NCI-H146 treated with DMSO at 0.1 percent for 48 hours (cell line): Measurements from ENCODE around the gene BAAT.
"Not testable (repeated sequence)": the region's sequence is repeated elsewhere in the genome, so short reads cannot be mapped to it uniquely, and the experiment has no call there.

Experiments used
- DNase-seq: peaks from one replicate; lab custom pipeline; 2025; ENCODE audit not compliant: unreplicated experiment; lab: John Stamatoyannopoulos, UW

Gene BAAT

DNA sequence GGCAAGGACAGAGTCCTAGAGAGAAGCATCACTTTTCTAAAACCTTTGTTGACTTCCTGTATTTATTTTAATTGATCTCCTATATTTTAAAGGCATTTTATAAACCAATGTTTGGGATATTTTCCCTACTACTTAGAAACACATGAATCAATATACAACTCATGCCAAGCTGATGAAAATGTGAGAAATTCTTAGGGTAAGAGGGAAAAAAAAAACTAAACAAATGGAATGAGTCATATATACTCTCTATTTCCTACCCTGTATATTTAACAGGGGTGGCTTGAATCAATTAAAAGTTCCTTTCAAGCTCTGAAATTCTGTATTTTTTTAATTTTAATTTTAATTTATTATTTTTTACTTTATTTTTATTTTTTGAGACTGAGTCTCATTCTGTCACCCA, 19.6 kb downstream of the BAAT start:
- no peak for DNase-seq

DNA sequence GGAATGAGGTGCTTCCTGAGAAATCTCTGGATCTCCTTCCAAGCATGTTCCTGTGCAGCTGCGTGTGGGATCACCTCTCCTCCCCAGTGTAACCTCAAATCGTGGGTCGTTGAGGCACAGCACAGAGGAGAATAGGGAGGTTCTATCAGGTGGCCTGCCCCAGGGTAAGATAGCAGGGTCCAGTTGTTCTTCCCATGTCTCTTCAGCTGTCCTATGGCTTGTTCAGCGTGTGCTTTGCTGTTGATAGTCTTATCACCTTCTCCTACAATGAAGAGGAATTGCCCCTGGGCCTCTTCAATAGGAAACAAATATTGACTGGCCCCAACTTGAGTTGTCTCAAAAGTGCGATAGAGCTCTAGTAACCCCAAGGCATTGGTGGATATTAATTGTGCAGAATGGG, 22.4 kb downstream of the BAAT start:
- no peak for DNase-seq

DNA sequence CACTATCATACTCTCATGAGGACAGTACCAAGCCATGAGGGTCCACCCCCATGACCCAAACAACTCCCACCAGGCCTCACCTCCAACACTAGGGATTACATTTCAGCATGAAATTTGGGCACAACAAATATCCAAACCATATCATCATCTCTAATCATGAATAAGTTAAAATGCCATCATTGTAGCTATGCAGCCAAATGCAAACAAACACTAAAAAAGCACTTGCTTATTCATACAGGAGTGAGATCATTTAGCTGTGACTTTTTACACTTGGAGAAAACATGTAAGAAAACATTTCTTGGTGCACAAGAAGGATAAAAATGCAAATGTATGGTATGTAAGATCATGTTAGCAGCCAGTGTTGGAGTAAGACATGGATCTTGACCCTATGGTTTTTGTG, 24.2 kb downstream of the BAAT start:
- no peak for DNase-seq

DNA sequence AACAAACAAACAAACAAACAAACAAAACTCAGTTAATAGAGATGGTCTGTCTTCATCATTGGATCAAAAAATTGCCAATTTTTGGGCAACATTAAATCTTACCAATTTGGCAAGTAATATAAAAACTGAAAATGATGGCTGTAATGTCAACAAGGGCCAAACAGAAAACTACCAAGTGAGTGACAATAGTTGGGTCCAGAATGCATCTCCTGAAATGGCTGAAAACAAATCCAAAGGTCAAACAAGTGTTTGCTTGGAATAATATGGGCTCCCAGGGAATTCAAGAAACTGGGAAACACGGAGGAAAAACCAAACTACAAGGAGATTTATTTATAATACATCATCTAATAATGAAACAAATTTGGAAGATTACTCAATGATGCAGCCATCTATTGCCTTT, 25.1 kb downstream of the BAAT start:
- no peak for DNase-seq

DNA sequence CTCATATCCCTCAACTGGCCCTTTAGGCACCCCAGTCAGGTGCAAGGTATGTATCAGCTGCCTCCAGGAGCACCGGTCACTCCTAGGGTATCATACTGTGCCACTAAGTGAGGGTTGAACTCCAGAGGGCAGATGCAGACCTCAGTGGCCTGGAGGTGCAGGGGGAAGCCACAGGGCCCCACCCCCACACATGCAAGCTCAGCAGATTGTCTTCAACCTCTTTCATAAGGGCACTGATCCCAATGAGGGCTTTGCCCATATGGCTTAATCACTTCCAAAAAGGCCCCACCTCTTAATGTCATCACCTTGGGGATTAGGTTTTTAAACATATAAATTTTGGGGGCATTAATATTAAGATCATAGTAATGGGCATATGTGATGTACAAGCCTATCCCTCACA, 28.2 kb downstream of the BAAT start:
- no peak for DNase-seq

DNA sequence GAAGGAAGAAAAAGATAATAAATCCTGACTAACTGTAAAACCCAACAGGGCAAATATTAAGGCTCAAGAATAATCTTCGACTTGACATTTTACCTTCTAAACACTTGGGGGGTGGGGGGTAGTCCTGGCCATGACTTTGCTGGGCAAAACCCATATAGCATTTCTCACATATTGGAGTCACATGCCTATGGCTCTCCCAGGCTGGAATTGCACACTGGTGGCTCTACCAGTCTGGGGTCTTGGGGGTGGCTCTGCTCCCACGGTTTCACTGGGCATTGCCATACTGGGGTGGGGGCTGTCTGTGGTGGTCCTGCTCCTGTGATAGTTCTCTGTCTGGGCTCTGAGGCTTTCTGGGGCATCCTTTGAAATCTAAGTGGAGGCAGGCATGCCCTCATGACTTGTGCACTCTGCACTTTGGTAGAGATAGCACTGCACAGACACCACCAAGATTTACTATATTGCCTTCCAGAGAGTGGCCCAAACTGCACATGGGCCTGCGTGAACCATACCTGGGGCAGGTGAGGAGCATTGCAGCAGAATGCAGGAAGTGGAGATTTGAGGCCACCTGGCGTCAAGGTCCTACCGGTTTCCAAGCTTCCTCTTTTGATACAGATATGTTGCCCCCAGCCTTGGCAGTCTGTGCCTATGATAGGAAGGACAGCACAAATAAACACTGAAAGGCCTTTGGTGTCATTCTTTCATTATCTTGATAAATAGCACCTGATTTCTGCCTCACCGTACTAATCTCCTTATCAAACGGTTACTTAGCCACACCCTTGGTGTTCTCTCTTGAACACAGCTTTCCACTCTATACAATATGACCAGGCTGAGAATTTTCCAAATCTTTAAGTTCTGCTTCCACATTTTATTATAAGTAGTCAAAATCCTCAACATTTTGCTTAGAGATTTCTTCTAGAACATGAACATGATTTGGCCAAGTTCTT, 29.8 kb downstream of the BAAT start:
- no peak for DNase-seq

DNA sequence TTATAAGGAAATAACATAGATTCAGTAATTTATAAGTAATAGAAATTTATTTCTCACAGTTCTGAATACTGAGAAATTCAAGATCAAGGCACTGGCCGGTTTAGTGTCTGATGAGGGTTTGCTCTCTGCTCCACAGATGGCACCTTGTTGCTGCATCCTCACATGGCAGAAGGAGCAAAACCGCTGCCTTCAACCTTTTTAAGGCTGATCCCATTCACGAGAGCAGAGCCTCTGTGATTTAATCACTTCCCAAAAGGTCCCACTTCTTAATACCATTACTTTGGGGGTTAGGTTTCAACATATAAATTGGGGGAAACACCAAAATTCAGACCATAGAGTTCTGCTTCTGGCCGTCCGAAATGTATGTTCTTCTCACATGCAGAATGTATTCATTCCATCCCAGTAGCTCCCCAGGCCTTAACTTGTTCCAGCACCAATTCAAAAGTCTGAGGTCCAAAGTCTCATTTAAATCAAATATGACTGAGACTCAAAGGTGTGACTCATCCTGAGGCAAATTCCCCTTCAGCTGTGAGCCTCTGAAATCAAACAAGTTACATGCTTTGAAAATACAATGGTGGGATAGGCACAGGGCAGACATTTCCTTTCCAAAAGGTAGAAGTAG, 30.6 kb downstream of the BAAT start:
- DNase-seq = no peak

DNA sequence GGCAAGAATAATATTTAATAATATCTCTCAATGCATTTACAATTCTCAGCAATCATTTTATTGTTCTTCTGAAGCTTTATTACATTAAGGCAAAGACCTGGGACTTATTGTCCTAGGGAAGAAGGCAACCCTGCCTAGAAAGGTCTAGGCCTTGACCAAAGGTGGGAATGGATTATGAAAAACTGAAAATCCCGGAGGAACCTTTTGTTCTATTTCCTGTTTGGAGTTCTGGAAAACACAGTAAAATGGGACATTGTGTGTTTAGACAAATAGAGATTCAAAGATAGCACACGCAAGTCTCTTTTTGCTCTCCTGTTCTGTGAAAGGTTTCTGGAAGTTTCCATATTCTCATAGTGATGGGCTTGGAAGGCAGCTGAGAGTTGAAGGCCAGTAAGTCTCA, 31.1 kb downstream of the BAAT start:
- DNase-seq = no peak

DNA sequence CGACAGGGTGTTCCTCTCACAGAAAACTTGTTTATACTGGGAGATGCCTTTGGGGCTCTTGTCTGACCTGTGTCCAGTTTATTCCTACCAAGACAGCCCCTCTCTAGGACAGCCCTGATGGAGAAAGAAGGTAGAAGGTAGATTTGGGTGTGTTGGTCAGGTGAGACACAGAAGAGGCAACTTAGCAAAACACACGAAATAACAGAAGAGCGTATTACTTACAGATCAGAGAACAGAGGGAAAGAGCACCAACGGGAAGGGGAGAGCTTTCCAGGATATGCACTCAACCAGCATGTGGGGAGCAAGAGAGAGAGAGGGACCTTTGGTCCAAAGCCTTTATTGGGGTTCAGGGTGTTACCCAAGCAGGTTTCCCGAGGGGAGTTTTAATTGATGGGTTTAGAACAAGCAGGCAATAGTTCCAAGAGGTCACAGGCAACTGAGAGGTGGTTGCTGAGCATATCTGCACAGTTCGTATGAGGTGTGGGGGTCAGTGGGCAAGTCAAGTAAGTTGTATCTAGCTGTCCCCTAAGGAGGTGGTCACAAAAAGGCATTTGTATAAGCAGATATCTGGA, 31.8 kb downstream of the BAAT start:
- no peak for DNase-seq

DNA sequence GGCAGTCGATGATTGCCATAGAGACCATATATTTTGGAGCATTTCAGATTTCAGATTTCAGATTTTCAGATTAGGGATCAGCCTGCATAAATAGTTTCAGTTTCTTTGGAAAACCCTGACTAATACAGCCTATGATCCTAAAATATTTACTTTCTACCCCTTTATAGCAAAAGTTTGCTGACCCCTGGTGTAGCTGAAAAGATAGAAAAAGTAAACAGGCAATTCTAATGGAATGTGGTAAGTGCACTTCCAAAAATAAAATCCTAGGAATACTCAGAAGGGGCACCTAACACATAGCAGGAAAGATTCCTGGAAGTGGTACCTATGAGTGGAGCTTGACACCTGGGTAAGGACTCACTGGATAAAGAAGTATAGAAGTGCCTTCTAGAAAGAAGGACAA, 34.5 kb downstream of the BAAT start:
- DNase-seq = no peak

DNA sequence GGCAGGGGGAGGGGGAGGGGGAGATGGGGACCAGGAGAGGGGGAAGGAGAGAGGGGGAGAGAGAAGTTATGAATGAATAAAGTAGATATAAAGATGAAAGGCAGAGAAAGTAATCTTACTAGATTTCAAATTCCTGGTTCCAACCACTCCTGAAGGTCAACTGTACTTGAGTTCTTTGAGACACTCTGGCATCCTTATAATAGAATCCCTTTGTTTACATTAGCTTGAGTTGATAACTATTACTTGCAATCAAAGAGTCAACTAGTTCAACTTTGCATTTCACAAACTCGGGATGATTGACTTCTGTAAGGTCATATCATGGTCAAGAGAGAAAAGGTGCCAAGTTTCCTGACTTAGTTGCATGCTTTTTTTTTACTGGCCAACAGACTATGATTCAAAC, 42.2 kb downstream of the BAAT start:
- no peak for DNase-seq

DNA sequence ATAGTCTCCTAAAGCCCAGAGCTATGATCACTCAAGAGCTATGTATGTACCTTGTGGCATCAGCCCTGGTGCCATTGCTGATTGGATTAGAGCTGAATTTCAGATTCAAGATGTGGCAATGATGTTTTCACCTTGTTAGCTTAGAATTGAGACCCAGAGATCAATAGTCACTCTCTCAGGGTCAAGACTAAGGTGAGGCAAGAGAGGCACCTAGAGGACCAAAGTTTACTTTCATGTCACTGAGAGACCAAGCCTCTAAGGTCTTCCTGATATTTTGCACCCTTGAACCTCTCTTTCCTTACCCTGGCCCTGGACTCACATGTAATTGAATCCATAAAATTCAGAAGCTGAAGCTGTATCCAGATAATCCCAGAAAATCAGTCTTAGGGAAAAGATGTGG, 42.8 kb downstream of the BAAT start:
- DNase-seq = no peak

DNA sequence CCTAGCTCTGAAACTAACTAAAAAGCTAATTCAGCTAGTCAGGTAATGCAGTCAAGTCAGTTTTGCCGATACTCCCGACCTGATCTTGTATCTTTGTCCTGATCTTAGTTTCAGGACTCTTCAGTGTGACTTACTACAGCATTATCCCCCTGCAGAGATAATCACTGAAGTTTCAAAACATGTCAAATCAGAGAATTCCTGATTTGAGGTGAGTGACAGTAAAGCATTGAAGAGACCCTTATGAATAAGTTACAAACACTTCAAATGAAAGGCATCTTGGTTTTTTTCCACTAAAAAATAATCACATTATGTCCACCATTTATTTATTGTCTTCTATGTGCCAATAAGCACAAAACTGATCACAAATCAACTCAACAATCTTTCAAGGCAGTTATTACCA, 47.6 kb downstream of the BAAT start:
- no peak for DNase-seq

DNA sequence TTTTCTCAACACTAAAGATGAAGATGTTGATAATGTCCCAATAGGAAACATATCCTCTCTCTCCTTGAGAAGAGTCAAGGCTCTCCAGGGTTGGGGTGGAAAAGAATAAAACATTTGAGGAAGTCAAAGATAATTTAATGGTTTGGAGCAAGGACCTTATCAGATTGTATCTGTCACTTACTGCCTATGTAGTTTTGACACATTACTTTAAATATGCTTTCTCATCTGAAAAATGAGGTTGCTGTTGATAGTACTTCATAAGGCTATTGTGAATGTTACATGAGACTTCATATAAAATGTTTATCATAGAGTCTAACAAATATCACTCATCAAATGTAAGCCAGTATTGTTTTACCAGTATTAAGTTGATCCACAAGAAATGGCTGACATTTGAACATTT, 48.7 kb downstream of the BAAT start:
- DNase-seq = no peak

DNA sequence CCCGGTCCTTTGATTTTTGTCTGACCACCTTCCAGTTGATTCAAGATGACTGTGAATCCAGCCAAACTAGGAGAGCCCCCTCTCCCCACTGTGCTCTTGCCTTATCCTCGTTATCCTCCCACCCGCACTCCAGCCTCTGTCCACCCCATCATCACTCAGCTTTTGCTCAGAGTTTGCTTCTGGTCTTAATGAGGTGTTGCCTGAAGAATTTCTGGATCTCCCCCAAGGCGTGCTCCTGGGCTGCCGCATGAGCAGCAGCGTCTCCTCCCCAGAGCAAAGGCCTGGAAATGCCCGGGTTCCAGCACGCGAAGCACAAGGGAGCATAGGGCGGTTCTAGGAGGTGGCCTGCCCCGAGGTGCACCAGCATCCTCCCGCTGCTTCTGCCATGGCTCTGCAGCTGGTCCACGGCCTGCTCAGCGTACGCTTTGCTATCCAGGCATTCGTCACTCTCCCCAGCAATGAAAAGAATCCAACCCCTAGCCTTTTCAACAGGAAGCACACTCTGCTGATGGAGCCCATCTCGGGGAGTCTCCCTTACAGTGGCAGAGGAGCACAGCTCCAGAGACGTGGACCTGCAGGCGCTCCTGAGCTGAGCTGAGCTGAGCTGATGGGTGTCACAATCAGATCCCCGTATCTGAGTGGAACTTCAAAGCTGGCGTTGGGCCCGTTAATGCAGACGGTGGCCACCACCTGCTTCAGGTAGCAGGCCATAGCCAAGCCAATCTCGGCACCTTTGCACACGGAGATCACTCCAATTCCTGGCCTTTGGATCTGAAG, 50.7 kb downstream of the BAAT start:
- no peak for DNase-seq

DNA sequence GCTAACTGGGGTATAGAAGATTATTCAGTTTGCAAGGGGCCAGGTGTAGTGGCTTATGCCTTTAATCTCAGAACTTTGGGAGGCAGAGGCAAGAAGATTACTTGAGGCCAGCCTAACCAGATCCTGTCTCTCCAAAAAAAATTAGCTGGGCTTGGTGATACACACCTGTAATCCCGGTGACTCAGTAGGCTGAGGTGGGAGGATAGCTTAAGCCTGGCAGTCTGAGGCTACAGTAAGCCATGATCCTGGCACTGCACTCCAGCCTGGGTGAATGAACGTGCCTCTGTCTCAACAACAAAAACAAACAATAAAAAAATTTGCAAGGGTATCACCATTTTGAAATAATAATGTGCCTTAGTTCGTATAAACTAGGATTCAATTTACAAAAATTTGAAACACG, 51.3 kb downstream of the BAAT start:
- no peak for DNase-seq

DNA sequence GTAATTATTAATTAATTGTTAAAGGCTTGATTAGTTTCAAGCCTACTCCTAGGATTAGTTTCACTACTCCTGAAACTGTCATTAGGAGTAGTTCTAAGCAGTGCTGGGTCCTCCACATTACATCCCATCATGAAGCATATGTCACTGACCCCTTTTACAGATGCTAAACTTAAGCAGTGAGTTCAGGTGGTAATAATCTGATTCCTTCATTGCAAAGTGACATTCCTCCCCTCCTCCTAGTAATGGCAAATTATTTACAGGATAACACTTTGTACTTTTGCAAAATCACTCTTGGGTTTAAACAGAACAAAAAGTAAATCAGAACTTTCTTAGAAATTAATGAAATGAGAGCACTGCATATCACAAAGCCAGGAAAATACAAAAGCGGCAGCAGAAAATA, 52.4 kb downstream of the BAAT start:
- no peak for DNase-seq

DNA sequence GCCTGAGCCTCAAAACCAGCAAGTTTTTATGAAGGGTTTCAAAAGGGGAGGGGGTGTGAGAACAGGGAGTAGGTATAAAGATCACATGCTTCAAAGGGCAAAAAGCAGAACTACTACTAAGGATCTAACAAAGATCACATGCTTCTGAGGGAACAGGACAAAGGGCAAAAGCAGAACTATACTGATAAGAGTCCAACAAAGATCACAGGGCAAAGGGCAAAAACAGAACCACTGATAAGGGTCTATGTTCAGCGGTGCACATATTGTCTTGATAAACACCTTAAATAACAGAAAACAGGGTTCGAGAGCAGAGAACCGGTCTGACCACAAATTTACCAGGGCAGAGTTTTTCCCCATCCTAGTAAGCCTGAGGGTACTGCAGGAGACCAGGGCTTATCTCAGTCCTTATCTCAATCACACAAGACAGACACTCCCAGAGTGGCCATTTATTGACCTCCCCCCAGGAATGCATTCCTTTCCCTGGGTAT, 57.3 kb downstream of the BAAT start:
- DNase-seq = not testable (repeated sequence)

DNA sequence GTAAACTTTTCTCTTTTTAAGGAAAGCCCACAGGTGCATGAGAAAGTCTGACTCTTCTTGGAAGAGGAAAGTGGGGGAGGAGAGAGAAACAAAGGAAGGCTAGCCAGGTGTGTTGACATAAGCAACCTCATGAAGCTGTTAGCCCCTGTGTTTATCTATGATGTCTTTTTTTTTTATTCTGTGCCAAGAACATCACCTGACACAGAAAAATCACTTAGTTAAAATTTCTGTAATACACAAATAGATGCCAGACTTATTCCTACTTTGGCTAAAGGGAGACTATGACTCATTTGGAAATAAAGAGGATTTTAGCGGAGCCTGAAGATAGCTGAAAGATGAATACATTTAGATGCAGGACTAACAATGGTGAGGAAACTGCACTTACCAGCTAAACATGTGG, 58.3 kb downstream of the BAAT start:
- peak; percentile 84 for DNase-seq

DNA sequence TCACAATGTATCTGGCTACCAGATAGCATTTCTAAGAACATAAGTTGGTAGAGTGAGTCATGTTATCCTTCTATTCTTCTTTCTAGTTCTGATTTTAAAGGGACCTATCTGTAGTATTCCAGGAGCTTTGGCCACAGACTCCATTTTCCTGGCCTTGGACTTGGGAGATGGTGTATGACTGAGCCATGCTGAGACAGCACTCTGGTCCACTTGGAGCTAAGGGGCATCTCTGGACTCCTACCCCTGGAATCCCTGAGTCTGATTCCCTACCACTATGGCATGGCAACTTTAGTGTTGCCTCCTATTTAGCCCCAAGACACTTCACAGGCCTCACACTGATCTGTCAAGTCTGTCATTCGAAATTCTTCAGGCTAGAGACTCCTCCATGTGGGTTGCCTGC, 58.8 kb downstream of the BAAT start:
- DNase-seq = no peak

DNA sequence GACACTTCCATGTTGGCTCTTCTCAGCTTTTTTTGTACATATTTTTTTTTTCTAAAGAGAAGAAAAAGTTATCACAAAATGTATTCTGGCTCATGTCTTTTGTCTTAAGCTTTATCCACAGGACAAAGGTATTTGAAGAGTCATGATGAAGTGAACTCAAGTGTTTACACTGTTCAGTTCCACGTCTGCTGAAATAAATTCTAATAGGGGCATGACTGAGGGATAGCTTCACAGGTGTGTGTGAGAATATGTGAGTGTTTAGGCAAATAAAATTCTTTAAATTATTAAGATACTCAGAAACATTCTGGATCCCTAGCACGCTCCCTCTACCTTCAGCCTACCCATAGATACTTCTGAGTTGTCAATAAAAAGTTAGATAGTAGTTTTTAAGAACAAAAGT, 59.8 kb downstream of the BAAT start:
- no peak for DNase-seq
